Keratinocyte (primary cell): ENCODE data around the gene SCYGR8.

Experiments used
- EZH2 ChIP-seq: IDR thresholded peaks from one replicate; pipeline ENCODE4 v1.6.1; 2012; ENCODE audit warnings: inconsistent platforms, mild to moderate bottlenecking, low read length, moderate library complexity
- TF ChIP-seq, protein P1 (sequence below), 3 experiments: IDR thresholded peaks in 1 of 3; conservative IDR thresholded peaks in 1 of 3; optimal IDR thresholded peaks in 1 of 3; 2 replicates in 2 of 3; 3 replicates in 1 of 3; pipeline versions ENCODE3 to v1.5.1; 2011; ENCODE audit warnings: low read length in 3 of 3, mild to moderate bottlenecking in 3 of 3, moderate library complexity in 2 of 3, control low read depth in 1 of 3, inconsistent platforms in 1 of 3; ENCODE audit not compliant: insufficient read depth in 2 of 3; ENCODE audit errors: extremely low read depth in 1 of 3

DNA sequence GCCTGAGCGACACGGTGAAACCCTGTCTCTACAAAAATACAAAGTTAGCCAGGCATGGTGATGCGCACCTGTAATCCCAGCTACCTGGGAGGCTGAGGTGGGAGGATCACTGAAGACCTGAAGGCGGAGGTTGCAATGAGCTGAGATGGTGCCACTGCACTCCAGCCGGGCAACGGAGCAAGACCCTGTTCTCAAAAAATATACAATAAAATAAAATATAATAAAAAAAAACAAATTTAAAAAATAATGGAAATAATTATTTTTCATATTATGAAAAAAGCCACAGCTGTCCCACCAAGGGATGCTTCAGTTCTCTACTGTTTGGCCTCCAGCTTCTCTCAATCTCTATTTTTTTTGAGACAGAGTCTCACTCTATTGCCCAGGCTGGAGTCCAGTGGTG lies 38.3 kb upstream of the SCYGR8 start:
- TF ChIP-seq, protein P1, sequence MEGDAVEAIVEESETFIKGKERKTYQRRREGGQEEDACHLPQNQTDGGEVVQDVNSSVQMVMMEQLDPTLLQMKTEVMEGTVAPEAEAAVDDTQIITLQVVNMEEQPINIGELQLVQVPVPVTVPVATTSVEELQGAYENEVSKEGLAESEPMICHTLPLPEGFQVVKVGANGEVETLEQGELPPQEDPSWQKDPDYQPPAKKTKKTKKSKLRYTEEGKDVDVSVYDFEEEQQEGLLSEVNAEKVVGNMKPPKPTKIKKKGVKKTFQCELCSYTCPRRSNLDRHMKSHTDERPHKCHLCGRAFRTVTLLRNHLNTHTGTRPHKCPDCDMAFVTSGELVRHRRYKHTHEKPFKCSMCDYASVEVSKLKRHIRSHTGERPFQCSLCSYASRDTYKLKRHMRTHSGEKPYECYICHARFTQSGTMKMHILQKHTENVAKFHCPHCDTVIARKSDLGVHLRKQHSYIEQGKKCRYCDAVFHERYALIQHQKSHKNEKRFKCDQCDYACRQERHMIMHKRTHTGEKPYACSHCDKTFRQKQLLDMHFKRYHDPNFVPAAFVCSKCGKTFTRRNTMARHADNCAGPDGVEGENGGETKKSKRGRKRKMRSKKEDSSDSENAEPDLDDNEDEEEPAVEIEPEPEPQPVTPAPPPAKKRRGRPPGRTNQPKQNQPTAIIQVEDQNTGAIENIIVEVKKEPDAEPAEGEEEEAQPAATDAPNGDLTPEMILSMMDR (optimal IDR thresholded peaks at IDR 0.05 in 1 of 3, IDR thresholded peaks at IDR 0.05 in 1 of 3, conservative IDR thresholded peaks at IDR 0.05 in 1 of 3; ENCODE audit: extremely low read depth in 1 of 3, insufficient read depth in 2 of 3, low read length in 3 of 3), result no peak
- no peak for TF ChIP-seq EZH2
